ENCODE measurements around the gene IL17A.

GRCh38 chr6:52221302-52221701, 35.1 kb downstream of the IL17A start:
- TF ChIP-seq POLR2AphosphoS5 (IDR thresholded peaks at IDR 0.05; ENCODE audit: borderline replicate concordance, low read depth, low read length) (no peak), EZH2 (IDR thresholded peaks at IDR 0.05) (no peak)
